Sciatic nerve (tissue), 2 donors: ENCODE measurements around the gene PECR. TPM values are rescaled to one million over a fixed set of nuclear protein-coding genes. Genes with fewer than 3 reads are reported as not detected.

Experiments used
- ATAC-seq: fragments of 200-7000 bp; cut with Tn5 transposase; one replicate; pipeline ENCODE4 v1.9.1; 2020; ENCODE audit warnings: mild to moderate bottlenecking, moderate library complexity
- DNase-seq: peaks from one replicate; pipeline ENCODE4 v3.0.0-alpha.2; 2020; ENCODE audit warnings: low spot score
- intact Hi-C: fragments of 100-400 bp; cut with DNase I; formaldehyde crosslinking; loops from one replicate; pipeline ENCODE4 v1.14.2; 2022
- total RNA-seq: library from RNA; stranded (reverse); fragmentation: NEBNext Ultra II Directional; extraction: Animal tissue kit (Norgen Biotek cat#: 25700); gene quantifications from one replicate; pipeline ENCODE4 v1.2.1, GENCODE V29; 2021
- donor health status: DM: no; HTN: no; CAD: no.
- donor health status: DM: no; HTN: no; CAD: no.

PECR gene
- total RNA-seq, 1 donor from 2014 or later = 15.1 TPM

DNA sequence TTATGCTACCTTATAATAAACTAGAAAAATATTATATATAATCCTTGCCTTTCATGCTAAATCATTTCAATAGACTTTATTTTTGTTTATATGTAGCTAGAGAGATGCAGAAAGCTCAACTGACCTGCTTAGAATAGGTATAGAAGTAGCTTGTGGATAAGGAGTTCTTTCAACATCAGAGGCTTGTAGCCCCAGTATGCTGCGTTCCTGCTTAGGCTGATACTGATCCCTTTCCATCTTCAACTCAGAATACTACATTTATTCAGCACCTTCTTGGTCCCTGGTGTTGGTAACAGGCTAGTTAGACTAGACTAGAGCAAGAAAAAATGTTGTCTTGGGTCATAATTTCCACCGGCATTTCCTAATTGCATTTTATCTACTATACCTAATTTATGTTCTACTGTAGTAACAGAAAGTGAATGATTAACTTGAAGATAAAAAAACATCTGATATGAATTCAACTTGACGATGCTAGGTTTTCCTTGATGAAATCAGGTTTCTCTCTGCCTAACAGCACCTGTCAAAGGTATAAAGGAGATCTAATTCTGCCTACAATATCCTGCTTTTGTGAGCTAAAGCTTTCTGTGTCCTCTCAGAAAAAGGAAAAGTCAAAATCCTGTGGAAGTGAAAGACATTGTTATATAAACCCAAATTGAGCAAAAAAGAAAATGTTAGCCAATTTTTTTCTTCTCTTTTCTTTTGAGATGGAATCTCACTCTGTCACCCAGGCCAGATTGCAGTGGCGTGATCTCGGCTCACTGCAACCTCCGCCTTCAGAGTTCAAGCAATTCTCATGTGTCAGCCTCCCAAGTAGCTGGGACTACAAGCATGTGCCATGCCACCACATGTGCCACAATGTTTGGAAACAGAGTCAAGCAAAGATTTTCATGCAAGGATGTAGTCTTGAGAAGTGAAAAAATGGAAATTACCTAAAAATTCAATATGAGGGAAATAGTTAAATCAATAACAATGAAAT lies 5.8 kb downstream of the PECR start:
- intact Hi-C loops = no loop called here
- DNase-seq (no peak), ATAC-seq (no peak)

DNA sequence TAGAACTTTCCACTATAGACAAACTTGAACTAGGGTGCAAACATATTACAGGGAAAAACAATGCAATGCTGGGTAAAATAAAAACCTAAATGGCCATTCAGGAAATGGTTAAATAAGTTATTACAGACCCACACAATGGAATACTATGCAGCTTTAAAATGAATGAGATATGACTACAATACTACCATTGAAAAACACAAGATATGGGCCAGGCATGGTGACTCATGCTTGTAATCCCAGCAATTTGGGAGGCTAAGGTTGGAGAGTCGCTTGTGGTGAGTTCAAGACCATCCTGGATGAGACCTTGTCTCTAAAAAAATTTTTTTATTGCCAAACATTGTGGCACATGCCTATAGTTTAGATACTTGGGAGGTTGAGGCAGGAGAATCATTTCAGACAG lies 6.8 kb downstream of the PECR start:
- no peak for ATAC-seq
- DNase-seq = no peak
- intact Hi-C loops = no loop called here

DNA sequence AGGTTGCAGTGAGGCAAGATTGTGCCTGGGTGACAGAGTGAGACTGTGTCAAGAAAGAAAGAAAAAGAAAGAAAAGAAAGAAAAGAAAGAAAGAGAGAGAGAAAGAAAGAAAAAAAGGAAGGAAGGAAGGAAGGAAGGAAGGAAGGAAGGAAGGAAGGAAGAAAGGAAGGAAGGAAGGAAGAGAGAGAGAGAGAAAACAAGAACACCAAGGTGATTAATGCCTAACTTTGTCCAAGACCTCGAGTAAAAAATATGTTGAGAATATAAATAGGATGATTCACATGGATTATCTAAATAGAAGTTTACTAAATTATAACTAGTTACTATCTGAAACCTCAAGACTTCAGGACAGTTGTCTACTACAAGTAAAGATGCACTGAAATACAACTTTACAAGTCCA lies 7.2 kb downstream of the PECR start:
- no peak for ATAC-seq
- intact Hi-C loops = no loop called here
- DNase-seq = no peak

DNA sequence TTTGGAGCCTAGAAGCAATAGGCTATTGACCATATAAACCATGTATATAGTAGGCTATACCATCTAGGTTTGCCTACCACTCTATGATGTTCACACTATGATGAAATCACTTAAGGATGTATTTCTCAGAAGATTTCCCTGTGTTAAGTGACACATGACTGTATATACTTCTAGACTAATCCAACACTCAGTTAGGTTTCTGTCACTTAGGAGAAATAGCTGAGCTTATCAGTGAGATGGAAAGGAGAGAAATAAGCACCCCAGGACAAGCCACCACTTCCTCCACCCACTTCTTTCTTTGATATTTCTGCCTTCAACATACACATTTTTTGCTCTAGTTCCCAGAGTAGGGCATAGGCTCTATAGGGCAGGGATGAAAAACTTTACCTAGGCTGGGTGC lies 7.8 kb downstream of the PECR start:
- DNase-seq = no peak
- intact Hi-C loops = no loop called here
- no peak for ATAC-seq

DNA sequence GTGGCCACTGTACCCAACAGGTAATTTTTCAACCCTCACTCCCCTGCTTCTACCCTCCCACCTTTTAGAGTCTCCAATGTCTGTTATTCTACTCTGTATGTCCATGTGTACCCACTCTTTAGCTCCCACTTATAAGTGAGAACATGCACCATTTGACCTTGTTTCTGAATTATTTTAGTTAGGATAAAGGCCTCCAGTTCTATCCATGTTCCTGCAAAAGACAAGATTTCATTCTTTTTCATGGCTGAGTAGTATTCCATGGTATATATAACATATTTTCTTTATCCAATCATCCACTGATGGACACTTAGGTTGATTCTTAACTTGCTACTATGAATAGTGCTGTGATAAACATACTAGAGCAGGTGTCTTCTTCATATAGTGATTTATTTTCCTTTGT lies 9.1 kb downstream of the PECR start:
- no peak for DNase-seq
- no peak for ATAC-seq
- intact Hi-C loops = no loop called here

DNA sequence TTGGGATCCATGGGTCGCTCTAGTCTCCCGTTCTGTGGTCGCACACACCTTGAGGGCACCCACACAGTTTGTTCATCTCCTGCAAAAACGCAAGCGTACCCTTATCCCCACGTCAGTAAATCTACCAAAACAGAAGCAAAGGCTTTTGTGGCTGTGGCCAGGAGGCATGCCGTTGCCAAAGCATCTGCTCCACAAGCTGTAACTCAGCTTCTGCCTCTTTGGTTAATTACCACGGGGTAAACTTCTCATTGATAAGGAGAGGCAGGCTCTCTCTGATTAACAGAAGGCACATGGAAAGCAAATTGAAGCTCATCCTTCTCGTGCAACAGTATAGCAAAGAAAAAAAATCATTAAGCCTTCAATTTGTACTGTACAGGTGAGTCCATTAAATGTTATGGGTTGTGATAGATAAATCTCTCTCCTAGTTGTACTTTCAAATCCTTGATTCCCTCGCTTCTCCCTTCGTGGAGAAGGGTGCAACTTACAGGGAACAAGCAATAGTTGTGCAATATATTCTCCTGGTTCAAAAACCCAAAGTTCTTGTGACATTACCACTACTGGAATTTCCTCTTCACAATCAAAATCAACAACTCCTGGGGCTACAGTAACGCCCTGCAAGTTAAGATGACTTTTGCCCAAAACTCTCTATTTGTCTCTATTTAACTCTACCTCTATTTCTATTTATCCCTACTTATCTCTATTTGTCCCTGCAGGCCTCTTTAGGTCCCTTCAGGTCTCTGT lies 10.3 kb downstream of the PECR start:
- intact Hi-C loops = no loop called here
- no peak for DNase-seq
- ATAC-seq = no peak

DNA sequence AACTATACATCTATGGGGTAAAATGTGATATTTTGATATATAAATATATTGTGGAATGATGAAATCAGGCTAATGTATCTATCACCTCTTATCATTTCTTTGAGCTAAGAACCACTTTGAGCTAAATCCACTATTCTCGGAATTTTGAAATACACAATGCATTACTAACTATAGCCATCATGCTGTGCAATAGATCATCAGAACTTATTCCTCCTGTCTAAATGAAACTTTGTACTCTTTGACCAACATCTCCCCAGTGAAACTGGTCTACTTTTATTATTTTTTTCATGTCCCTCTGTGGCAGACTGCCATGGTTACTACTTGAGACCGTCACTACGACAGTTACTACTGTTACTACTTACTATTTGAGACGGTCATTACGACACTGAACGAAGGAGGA lies 11.4 kb downstream of the PECR start:
- ATAC-seq = no peak
- intact Hi-C loops = no loop called here
- no peak for DNase-seq

DNA sequence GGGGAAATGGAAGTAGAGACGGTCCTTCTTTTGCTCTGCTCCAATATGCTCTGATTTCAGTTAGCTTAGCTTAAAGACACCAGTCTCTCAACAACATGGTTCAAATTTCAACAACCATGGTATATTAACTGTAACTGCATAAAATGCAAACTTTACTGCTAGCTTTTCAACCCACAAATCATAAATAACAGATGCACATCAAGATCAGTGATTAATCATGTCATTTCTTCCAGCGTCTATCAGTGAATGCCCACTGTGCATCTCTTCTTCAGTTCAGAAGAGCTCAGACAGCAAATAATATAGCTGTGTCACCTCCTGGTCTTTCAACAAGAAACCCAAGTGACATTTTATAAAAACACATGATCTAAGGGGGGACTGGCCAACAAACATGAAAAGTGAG lies 12.6 kb downstream of the PECR start:
- intact Hi-C loops = no loop called here
- ATAC-seq (no peak), DNase-seq (no peak)

DNA sequence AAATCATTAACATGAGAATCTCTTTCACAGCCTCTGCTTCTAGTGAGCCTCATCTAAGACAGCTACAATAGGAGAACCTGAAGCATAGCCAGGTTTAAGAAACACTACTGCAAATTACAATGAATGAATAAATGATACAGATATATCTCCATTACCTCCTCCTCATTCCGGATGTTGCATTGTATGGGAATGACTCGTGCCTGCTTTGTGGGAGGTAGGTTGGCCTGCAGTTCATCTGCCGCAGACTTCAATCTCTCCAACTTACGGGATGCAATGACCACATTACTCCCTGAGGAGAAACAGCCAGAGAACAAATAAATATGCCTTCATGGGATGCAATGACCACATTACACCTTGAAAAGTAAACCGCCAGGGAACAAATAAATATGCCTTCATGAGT lies 15.4 kb downstream of the PECR start:
- DNase-seq = no peak
- intact Hi-C loops = no loop called here
- ATAC-seq = no peak

DNA sequence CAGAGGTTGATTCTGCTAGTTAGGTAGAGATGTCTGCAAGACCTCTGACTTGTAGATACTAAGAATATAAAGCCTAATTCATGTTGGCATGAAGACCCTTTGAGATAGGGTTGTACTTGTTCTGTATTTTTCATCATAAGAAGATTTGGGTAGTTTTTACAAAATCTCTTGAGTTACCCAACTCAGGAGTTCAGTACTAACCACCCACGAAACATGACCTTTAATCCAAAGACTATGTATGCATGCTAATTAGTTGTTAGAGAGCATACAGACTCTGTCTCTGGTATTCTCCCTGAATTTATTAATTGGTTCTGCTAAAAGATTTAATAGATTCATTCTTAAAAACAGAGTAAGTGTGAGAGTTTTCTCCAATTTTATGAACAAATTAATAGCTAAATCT lies 16.9 kb downstream of the PECR start:
- intact Hi-C loops = no loop called here
- DNase-seq (no peak), ATAC-seq (no peak)

DNA sequence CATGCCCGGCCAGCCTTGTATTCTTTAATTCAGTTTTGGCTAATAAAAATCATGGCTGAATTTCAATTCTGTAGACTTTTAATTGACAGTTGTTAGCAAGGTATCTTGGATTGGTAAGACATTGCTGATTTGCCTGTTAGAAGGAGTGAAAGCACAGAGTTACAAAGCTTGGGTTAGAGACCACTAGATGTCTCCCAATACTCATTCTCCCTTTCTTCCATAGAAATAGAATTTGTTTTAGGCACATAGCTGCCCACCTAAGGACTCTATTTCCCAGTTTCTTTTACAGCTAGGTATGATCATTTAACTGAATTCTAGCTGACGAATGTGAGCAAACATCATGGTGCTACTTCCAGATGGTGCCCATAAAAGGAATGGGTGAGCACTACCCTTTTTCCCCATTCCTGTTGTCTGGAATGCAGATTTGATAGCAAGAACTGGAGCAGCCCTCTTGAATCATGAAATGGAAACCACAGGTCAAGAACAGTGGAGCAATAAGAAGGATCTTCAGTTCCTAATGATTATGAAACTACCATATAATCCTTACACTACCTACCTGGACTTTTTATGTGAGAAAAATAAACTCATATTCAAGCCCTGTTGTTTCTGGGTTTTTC lies 17.5 kb downstream of the PECR start:
- ATAC-seq (no peak), DNase-seq (no peak)
- intact Hi-C loops = no loop called here

DNA sequence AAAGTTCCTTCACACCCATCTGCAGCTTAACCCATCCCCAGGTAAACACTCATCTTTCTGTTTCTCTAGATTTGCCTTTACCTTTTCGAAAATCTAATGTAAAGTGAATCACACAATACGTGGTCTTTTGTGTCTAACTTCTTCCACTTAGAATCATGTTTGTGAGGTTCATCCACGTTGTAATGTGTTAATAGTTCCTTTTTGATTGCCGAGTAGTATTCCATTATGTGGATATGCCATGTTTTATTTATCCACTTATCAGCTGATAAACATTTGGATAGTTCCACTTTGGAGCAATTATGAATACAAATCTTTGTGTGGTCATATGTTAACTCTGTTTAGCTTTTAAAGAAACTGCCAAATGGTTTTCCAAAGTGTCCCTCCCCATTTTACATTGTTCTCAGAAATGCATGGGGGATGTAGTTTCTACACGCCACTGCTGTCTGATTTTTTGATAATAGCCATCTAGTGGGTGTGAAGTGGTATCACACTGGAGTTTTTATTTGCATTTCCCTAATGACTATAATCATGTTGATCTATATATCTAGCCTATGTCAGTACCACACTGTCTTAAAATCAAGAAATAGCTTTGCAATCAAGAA lies 22.3 kb downstream of the PECR start:
- ATAC-seq (no peak), DNase-seq (no peak)
- intact Hi-C loops = no loop called here

DNA sequence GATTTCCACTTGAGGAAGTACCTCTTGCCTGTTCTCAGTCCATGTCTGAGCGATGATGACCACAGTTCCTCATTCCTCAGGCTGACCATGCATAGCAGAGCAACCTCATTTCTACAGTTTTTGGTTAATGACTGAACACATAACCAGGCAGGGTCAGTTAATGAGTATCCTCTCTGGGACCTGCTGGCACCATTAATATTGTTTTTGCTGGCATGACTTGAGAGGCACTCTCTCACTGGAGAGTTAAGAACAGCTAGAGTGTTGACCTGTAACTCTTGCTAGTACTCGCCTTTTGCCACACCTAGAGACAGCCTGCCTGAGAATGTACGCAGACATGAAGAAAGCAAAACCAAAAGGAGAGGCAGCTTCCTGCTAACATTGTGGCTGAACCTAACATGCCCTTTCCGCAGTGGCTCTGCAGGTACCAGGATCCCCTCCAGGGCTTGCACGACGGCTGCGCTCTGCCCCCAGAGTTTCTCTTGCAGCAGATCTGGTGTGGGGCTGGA lies 23.9 kb downstream of the PECR start:
- intact Hi-C loops = no loop called here
- DNase-seq = no peak
- ATAC-seq = peak; percentile 90

DNA sequence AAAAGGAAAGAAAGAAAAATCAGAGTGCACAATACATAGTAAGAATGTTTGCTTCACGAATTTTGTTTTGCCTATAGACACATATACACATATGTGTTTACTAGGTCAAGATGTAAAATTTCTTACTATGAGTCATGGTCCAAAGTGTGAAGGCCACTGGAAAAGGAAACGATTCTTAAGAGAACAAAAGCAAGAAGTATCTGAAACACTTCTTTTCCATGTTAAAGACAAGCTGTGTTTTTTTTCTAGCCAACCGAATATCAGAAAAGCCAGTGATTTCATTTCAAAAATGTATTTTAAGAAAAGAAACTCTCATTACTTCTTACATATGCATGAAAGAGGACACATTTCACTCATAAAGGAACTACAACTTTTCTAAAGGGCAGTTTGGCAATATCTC lies 24.9 kb downstream of the PECR start:
- ATAC-seq (no peak), DNase-seq (no peak)
- intact Hi-C loops = no loop called here

DNA sequence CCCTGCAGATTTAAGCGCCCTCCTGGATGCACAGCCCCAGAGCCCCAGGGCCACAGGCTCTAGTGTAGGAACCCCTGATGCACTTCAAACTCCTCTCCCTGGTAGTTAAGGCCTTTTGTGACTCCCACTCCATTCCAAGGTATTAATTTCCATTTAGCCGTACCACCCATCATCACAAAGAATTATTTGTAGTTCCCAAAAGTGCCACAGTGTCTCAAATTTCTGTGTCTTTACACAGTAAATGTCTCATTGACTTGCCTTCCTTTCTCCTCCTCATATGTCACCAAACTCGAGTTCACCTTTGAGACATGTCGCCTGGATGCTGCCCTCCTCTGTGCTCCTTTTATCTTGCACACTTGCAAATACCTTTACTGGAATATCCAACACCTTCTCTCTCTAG lies 25.9 kb downstream of the PECR start:
- ATAC-seq (no peak), DNase-seq (no peak)
- intact Hi-C loops = no loop called here

DNA sequence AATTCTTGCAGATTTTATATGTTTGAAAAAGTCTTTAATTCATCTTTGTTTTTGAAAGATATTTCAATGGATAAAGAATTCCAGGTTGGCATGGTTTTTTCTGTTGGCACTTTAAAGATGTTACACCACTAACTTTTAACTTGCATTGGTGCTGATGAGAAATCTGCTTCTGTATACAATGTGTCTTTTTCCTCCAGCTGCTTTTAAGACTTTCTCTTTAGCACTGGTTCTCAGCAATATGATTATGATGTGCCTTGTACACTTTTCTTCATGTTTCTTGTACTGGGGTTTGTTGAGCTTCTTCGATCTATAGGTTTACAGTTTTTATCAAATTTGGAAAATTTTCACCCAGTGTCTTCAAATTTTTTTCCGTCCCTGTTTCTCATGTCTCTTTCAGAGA lies 29.2 kb downstream of the PECR start:
- intact Hi-C loops = no loop called here
- DNase-seq (no peak), ATAC-seq (no peak)

DNA sequence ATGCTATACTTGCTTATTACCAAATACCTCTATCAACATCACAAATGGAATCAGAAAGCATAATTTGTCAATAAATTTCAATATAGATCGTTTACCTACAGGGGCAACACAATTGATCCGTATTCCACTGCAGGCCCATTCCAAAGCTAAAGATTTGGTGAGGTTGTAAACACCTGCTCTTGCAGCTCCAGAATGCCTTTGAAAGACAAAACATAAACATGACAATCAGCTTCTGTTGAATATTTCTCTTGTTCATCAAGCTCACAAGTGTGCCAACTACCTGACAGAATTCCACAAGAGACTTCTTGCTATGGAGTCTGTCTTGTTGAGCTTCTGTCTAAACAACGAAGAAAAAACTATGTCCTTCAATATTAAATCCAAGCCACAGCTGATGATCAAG lies 30.3 kb downstream of the PECR start:
- intact Hi-C loops = no loop called here
- no peak for DNase-seq

DNA sequence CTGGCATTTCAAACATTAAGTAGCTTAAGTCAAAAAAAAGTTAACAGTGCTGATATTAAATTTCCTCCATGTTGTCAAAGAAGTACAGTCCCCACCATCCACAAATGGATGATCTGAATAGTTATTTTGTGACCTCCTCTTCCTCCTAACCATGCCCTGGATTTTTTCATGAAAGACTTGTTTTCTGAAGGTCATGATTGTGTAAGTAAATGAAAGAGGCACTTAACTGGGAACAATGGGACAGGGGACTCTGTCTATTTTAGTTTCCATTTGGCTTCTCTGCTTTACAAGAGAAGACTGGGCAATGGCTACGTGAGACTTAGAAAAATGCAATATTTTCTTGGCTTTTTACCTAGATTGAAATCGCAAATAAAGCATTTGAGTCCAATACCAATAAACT lies 32.2 kb downstream of the PECR start:
- no peak for DNase-seq
- no peak for ATAC-seq
- intact Hi-C loops = no loop called here

More for the DNA sequence above, 30.3 kb downstream of the PECR start:
- ATAC-seq = no peak

DNA sequence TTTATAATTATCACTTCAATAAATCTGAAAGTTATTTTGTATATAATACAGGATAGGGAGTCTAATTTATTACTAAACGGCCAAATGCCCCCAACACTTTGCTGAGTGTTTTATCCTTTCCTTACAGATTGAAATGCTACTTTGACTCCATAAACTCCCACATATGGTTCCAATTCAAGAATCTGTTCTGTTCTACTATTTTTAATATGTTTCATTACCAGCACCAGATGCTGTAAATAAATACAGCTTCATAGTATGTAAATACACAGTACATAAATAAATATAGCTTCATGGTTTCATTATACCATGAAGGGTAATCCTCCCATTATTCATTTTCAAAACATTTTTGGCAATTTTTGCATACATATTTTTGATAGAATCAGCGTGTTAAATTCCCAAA lies 34.2 kb downstream of the PECR start:
- intact Hi-C loops = no loop called here
- ATAC-seq = no peak

More for the DNA sequence above, 34.2 kb downstream of the PECR start:
- no peak for DNase-seq
